Measurements from ENCODE around the gene PAM16.

PAM16 gene

GRCh38 chr16:4372578-4373355 lies 21.6 kb upstream of the PAM16 start:
- Histone ChIP-seq H3K4me1 (ENCODE audit: insufficient read depth, poor library complexity, severe bottlenecking) (peaks cover 63% of the 10 kb centered on the region), H3K36me3 (ENCODE audit: low read depth) (no peaks in the 10 kb centered on the region), H3K9me3 (ENCODE audit: severe bottlenecking) (no peaks in the 10 kb centered on the region), H3K27me3 (ENCODE audit: insufficient read depth, poor library complexity, severe bottlenecking) (no peaks in the 10 kb centered on the region), H3K4me3 (ENCODE audit: severe bottlenecking) (peak overlapping the region; percentile 91), H3K27ac (ENCODE audit: poor library complexity, severe bottlenecking) (peak overlapping the region; percentile 94)
- ATAC-seq (ENCODE audit: low read depth) (peak; percentile 30), DNase-seq (ENCODE audit: low spot score) (no peak)
- no peak for TF ChIP-seq CTCF (IDR thresholded peaks at IDR 0.05; ENCODE audit: poor library complexity, severe bottlenecking)

- no peak for DNase-seq (ENCODE audit: low spot score)
- H3K36me3 ChIP-seq (ENCODE audit: low read depth), result no peaks in the 10 kb centered on the region
- no peak for TF ChIP-seq CTCF (IDR thresholded peaks at IDR 0.05; ENCODE audit: poor library complexity, severe bottlenecking)
- peaks cover 63% of the 10 kb centered on the region for H3K4me1 ChIP-seq (ENCODE audit: insufficient read depth, poor library complexity, severe bottlenecking)
- no peaks in the 10 kb centered on the region for H3K9me3 ChIP-seq (ENCODE audit: severe bottlenecking)
- peak overlapping the region; percentile 91 for H3K4me3 ChIP-seq (ENCODE audit: severe bottlenecking)
- H3K27ac ChIP-seq (ENCODE audit: poor library complexity, severe bottlenecking), result peak overlapping the region; percentile 94
- 0 out of 3 replicates have a peak, but pooled peaks have one; percentile 1 for ATAC-seq (ENCODE audit: low read depth)
- H3K27me3 ChIP-seq (ENCODE audit: insufficient read depth, poor library complexity, severe bottlenecking), result no peaks in the 10 kb centered on the region
These were observed 21.0 kb upstream of the PAM16 start for GRCh38 chr16:4372001-4372577.

GRCh38 chr16:4371357-4372000 lies 20.4 kb upstream of the PAM16 start, which contains the start of gene VASN:
Gene VASN (plus strand): TSS chr16:4371848. CDS start chr16:4380878, 9,030 bp downstream.
- no peak for DNase-seq (ENCODE audit: low spot score)
- ATAC-seq (ENCODE audit: low read depth), result peak; percentile 29
- Histone ChIP-seq H3K9me3 (ENCODE audit: severe bottlenecking) (no peaks in the 10 kb centered on the region), H3K4me1 (ENCODE audit: insufficient read depth, poor library complexity, severe bottlenecking) (peaks cover 60% of the 10 kb centered on the region), H3K4me3 (ENCODE audit: severe bottlenecking) (peak within 1 kb of the TSS; percentile 91), H3K36me3 (ENCODE audit: low read depth) (no peaks in the 10 kb centered on the region), H3K27me3 (ENCODE audit: insufficient read depth, poor library complexity, severe bottlenecking) (no peaks in the 10 kb centered on the region), H3K27ac (ENCODE audit: poor library complexity, severe bottlenecking) (peak within 1 kb of the TSS; percentile 94)
- TF ChIP-seq CTCF (IDR thresholded peaks at IDR 0.05; ENCODE audit: poor library complexity, severe bottlenecking), result no peak

- no peak for DNase-seq (ENCODE audit: low spot score)
- ATAC-seq (ENCODE audit: low read depth), result no peak
- peaks cover 53% of the 10 kb centered on the region for H3K4me1 ChIP-seq (ENCODE audit: insufficient read depth, poor library complexity, severe bottlenecking)
- no peaks in the 10 kb centered on the region for H3K36me3 ChIP-seq (ENCODE audit: low read depth)
- no peak for TF ChIP-seq CTCF (IDR thresholded peaks at IDR 0.05; ENCODE audit: poor library complexity, severe bottlenecking)
- H3K27ac ChIP-seq (ENCODE audit: poor library complexity, severe bottlenecking), result peak overlapping the region; percentile 76
- no peaks in the 10 kb centered on the region for H3K27me3 ChIP-seq (ENCODE audit: insufficient read depth, poor library complexity, severe bottlenecking)
- H3K4me3 ChIP-seq (ENCODE audit: severe bottlenecking), result no peak overlapping the region
- no peaks in the 10 kb centered on the region for H3K9me3 ChIP-seq (ENCODE audit: severe bottlenecking)
These were observed 19.6 kb upstream of the PAM16 start for GRCh38 chr16:4370570-4371356.

Data from RWPE2 (cell line).